NCI-H2107 (cell line): ENCODE measurements around the gene MRTFB.

Experiments
- DNase-seq: peaks from one replicate; lab custom pipeline; 2025; lab: John Stamatoyannopoulos, UW

The MRTFB gene

DNA sequence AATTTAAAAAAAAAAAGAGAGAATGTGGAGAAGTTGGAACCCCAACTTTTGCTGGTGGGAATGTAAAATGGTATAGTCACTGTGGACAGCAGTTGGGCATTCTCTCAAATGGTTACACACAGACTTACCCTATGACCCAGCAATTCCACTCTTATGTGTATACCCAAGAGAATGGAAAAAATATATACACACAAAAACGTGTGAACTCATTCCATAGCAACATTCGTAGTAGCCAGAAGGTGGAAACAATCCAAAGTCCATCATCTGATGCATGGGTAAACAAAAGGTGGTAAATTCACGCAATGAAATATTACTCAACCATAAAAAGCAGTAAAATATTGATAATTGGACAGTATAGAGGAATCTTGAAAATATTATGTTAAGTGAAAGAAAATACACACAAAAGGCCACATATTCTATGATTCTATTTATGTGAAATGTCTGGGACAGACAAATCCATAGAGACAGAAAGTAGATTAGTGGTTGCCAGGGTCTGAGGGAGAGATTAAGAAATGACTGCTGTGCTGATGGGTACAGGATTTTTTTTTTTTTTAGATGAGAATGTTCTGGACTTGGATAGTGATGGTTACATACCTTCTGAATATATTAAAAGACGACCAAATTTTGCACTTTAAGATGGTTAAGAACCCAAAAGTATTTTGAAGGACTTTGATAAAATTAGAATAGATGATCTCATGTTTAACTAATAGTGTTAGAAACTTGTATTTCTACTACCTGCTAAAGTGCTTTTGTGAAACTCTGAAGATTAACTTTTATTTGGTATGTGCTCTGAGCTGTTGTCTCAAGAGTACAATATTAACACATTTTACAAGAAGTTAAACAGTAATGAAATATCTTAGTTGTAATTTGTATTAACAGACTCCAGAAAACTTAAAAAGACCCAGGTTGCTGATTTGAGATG, 60.9 kb downstream of the MRTFB start:
- no peak for DNase-seq

DNA sequence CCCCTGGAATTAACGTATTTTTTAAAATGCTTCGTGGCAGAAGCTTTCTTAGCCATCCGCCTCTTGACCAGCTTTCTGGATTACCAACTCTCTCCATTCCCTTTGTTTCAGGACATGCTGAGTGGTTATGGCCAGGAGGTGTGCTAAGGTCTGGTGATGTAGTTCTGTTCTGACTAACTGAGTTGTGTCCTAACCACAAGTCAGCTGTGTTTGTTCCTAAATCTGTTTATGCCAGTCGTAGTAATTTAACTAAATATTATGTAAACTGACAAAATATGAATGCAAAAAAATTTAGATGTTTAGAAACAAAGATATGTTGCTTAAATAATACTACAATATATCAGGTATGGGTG, 61.6 kb downstream of the MRTFB start:
- DNase-seq: no peak

DNA sequence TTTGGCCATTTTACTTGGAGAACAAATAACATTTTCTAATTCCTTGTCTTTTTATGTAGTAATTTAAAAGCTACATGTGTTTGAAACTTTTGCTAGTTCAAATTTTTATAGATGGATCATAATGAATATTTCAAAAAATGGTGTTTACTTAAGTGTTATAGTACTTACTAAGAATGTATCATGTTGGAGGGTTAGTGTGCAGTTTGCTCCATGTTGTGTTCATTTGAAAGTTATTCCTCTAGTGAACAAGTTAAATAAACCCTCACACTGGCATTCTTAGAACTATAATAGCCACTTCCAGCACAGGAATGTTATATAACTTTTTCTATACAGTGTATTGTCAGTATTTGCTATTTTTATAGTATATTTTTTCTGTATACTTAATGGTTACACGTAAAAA, 62.8 kb downstream of the MRTFB start:
- no peak for DNase-seq

DNA sequence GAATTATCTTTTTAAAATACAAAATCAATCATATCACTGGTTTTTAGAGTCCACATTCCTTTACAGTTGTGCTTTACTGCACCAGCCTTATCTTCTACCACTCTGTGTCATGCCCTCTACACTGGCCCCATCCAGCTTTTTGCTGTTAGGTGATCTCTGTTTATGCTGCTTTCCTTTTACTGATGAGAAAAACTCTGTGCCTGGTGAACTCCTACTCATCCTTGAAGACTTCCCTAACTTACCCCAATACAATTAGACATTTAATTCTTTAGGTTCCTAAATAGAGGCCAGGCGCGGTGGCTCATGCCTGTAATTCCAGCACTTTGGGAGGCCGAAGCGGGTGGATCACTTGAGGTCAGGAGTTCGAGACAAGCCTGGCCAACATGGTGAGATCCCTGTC, 64.6 kb downstream of the MRTFB start:
- no peak for DNase-seq

DNA sequence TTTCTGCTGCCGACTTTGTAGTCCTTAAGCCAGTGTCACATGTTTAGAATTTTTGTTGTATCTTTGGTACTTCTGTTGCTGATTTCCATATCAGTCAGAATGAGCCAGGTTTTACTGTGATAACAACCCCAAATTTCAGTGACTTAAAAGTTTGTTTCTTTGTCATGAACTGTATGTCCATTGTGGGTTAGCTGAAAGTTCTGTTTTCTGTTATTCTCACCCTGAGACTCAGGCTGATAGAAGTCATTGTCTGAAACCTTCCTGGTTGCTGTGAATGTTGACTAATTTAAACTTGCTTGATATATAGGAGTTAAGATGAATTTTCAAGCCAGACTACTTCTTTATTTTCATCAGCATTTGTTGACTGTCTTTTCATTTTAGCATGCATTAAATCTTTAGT, 68.8 kb downstream of the MRTFB start:
- no peak for DNase-seq

DNA sequence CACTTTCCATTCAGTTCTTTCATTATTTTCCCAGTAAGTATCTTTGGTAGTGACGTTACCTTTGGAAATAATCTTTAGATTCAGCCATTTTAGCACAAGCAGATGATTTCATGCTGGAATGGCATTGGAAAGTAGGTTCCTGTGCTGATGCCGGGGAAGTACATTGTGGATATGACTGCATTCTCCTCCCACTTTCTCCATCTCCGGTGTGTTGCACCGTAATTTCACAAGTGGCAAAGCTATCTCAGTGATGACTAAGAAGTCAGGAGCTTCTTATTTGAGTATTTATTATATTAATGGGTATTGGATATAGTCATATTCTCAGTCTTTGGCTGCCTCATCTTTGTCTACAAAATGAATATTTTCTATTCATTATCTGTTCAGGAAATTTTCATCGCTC, 69.8 kb downstream of the MRTFB start:
- no peak for DNase-seq

DNA sequence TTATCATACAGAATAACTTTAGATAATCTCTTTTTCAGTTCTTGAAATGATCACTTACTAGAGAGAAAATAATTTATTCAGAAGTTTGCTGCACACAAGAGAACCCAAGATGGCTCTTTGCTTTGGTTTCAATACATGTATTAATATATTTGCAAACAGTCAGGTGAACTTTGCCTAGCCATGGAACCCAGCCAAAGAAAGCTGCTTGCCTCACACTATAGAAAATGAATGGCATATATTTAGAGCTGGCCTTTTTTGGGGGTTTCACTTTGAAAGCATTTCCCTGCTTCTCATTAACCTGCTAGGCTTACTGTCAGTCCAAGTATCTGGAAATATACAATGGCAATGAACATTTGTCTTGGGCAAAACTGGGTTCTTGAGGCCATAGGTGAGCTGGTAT, 75.3 kb downstream of the MRTFB start:
- no peak for DNase-seq

DNA sequence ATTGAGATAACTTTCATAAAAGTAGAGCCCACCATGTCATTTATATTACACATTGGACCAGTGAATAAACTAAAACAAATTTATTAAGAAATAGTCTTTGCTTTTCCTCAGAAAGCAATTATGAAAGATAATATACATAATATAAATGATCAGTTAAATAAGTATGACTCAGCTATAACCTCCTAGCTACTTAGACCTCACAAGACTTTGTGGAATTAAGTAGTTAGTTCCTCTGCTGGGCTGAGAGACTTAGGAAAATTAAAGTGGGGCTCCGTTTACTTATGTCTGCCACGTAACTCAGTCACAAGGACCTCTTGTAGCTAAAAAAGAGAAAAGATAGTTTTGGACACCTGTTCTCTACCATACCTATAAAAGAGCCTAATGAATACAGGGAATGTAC, 76.9 kb downstream of the MRTFB start:
- no peak for DNase-seq

DNA sequence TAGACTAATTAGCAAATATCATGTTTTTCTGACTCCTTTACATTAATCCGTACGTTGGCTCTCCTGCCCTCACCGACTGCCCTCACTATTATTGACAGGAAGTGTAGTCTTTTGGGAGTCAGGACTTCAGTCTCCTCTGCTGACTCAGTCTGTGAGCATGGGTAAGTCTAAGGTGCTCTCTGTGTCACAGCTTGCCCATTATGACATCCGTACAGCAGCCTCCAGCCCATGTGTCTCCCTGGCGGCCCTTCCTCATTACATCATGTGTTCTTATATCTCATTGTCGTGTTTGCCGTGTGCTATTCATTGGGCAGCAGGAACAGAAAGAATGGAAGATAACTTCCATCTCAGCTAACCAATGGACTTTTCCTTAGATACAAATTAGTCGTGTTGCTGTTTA, 77.5 kb downstream of the MRTFB start:
- no peak for DNase-seq

DNA sequence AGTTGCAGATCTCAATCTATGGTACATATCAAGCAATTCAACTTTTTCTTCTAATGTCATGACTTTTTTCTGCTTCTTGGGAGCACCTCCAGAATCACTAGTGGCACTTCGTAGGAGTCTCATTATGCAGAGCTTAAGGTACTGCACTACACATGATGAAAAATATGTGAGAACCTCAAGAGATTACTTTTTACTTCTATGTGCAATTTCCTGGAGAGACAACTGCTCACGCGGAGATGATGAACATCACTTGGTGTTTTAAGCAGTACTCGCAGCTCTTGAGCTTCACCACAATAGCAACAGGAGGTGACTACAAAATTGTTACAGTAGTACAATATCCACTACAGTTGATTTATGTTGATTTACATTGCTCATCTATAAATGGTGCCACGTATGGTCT, 79.7 kb downstream of the MRTFB start:
- DNase-seq: no peak

DNA sequence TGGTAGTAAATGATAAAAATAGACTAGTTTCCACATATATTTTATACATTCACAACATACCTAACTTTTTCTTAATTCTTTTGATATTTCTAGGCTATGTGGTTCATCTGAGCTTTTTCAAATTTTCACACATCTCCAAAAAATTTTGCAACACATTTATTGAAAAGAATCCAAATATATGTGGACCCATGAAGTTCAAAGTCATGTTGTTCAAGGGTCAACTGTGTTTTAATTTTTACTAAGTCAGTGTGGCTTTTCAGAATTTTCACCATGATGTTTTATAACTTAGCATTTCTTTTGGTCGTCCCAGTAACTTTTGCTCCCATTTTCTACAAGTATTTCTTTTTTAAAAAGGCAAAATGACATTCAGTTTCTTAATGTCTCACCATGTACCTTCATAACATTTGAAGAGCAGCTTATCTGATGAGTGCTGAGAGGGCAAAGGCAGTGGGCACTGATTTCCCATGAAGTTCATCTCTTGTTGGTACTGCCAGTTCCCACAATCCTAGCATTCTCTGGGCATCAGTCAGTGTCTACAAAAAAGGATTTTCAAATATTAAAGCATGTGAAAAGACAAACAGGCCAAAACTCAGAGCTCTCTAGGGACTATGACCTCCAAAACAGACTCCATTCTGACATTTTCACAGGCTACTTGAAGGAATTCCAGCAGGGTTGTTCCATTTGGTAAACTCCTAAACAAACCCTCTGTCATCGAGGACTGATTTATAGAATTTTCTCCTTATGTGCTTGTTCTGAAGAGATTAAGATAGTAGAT, 80.3 kb downstream of the MRTFB start:
- DNase-seq: no peak

DNA sequence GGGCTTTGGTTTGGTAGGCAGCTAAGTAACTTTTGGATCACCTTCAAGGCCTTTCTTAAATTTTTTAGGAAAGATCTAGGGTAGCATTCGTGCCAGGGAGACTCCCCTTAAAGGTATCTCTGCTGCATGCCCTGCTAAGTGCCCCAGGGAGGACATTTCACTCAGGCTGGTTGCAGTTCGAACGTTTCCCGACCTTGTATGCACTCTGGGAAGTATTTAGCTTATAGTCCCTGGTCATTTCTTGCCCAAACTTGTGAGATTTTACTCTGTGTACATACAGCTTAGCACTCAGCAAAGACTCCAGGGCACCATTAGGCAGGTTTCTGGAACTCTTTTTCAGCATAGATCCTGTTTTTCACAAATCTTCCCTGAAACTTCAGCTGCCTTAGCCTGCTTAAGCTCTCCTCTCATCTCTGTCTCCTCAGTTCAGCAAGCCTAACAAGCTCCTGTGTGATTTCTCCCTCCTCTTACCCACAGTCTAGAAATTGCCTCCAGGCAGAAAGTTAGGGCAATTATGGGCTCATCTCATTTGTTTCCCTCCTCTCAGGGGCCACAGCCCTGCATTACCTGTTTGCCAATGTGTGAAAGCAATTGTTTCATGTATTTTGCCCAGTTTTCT, 84.6 kb downstream of the MRTFB start:
- no peak for DNase-seq

DNA sequence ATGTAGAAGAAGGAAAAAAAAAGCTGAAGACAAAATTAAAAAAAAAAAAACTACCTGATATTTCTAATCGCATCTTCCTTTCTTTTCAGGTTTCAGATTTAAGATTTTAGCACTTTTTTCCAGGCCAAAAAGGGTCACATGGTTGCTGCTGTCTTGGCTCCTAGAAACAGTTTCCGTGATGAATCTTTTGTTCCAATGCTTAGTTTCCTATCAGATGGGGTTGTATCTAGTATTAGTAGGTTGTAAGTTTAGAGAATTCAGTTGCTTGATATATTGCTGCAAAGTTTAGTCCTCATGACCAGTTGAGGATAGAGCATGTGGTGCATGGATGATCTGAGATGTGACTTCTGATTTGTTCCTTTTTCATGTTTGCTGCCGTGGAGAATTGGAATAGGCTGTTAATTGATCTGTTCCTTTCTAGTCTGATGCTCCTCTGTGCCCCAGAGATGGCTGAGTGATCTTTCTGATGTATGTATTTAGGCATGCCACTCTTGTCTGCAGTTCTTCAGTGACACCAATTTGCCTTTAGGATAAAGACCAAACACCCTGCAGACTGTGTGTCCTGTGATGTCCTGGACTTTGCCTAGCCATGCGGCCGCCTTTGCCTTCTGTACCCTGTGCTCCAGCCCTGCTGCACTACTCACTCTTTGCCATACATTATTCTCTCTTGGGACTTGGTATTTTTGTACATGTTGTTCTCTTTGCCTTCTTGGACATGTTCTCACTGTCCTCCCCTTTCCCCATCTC, 94.0 kb downstream of the MRTFB start:
- no peak for DNase-seq

DNA sequence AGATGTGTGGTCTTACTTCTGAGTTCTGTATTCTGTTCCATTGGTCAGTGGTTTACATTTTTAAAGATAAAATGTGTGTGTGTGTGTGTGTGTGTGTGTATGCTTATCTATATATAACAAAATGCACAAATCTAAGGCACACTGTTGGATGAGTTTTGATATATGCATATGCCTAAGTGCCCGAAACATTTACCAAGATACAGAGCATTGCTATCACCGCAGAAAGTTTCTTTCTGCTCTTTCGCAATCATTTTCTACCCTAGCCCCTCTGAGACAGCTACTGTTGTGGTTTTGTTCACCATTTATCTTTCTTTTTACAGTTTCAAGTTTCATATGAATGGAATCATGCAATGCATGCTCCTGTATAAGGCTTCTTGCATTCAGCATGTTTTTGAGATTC, 97.0 kb downstream of the MRTFB start:
- no peak for DNase-seq

DNA sequence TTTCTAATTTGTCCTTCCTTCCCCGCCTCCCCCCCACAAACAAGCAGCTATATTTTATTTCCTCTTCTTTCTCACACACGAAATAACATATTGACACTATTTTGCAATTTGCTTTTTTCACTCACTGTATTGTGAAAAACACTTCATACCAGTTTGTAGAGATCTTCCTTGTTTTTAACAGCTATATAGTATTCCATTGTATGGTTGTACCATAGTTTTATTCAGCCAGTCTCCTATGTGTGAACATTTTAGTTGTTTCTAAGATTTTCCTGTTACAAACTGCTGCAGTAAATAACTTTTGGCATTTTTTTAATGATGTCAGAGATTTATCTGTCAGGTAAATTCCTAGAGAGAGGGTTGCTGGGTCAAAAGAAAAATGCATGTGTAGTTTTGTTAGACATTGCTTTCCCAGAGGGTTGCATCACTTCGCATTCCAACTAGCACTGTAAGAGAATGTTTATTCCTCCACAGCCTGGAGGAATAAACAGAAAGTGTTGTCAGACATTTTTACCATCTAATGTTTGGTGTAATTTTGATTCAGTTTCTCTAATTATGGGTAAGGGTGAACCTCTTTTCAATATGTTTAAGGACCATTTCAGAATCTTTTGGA, 101.2 kb downstream of the MRTFB start:
- DNase-seq: no peak

DNA sequence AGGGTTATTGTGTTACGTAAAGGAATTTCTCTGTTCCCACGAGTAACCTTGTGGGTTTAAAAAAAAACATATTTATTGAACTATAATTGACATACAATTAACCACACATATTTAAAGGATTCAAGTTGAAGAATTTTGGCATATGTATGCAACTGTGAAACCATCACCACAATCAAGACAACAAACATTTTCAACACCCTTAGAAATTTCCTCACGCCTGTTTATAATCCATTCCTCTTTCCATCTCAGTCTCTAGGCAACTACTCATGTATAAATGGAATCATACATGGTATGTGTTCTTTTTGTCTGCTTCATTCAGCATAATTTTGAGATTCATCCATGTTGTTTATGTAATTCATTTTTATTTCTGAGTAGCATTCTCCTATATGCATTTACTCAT, 104.0 kb downstream of the MRTFB start:
- DNase-seq: no peak

DNA sequence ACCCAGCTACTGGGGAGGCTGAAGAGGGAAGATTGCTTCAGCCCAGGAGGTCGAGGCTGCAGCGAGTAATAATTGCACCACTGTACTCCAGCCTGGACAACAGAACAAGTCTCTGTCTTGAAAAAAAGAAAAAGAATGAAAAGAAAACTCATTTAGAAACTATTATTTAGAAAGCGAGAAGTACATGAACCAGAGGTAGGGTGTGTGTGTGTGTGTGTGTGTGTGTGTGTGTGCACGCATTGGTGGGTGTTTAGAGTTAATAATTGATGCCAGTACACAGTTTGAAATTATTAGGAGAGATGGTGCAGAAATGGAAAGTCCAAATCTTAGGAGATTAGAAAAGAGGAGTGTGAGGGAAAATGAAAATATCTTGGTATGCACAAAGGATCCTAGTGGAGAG, 106.6 kb downstream of the MRTFB start:
- DNase-seq: no peak

DNA sequence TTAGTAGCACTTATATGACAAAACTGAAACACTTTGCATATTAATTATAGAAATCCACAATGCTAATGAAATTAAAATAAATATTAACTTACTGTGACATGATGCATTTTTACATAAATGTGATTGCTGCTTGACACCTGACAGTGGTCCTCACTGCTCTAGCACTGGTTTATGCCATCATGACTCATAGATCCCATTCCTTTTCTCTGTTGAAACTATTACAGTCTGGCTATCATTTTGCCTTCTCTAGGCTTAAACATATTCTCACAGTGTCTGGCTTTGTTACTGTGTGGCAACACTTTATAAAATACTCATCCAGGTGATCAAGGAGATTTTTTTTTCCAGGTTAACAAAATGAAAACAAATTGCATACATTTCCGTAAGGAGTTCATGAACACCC, 108.0 kb downstream of the MRTFB start:
- DNase-seq: no peak

DNA sequence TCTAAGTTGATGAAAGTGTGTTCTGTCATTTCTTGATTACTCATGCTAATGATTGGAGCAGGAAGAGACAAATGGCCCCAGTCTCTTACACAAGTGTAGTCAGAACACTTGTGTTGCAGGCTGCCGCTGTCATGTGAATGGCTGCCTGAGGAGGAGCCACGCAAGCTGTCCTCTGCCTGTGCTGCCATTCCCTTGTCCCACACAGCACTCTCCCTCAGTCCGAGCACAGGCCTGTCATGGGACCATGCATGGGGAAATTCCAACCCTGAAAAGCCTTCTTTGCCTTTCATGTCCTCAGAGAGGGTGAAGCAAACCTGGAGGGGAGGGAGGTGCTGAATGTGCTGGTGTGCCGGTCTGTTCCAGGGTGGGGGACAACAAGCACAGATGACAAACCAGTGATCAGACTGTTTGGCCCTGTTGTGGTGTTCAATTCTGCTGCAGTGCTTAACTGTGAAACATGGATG, 109.4 kb downstream of the MRTFB start:
- DNase-seq: no peak

DNA sequence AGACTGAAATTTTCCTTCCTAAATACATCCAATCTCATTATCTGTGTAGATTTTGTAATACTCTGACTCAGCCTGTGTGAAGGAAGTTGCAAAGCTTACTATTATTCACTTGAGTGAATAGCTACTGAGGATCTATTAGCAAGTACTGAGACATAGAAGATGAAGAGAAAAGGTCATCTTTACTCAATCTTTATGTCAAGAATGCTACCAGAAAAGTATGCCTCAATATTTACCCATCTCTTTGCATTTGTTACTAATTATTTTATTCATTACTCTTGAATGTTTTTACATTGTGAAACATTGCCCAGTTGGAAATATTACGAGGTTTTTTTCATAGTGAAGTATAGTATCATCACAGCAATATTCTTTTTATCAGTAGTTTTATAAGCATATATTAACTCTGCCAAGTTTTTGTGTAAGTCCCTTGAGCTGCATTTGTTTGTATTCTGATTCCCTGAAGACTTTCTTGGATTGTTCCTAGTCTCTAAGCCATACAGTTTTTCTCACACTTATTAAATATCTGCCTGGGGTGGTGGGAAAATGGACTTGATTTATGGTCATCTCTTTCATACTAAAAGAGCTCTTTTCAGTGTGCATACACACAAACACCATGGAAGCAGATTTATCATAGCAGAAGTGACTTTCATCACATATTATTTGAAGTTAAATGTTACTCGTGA, 110.4 kb downstream of the MRTFB start:
- DNase-seq: no peak

DNA sequence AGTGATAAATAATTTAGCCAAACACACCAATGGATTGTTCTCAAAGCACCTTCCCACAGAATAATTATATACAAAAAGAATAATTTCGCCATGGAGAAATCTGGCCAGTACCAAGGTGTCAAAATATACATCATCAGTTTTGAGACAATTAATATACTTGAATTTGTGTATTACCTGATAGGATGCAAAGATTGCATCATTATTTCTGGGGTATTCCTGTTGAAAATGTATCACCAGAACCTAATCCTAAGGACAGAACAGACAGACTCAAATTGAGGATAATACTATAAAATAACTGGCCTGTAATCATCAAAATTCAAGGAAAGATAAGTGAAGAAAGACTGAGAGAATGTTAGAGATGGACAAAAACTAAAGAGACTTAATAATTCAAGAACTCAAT, 111.9 kb downstream of the MRTFB start:
- DNase-seq: no peak
